Smooth muscle cell (in vitro differentiated cells): ENCODE measurements around the gene INTS7. TPM values are rescaled to one million over a fixed set of nuclear protein-coding genes. Genes with fewer than 3 reads are reported as not detected.

Source experiments
- DNase-seq: peaks from one replicate; lab custom pipeline; 2025; ENCODE audit not compliant: unreplicated experiment; lab: John Stamatoyannopoulos, UW
- H2AFZ ChIP-seq: fragments of 200-600 bp; sonication (generic); 2 replicates; pipeline ENCODE4 v1.6.0; 2016; ENCODE audit warnings: antibody characterized with exemption, low read depth, mild to moderate bottlenecking
- H3F3A ChIP-seq: fragments of 200-600 bp; sonication (generic); 2 replicates; pipeline ENCODE4 v1.6.0; 2017; ENCODE audit warnings: antibody characterized with exemption, low read depth
- H3K27ac ChIP-seq: fragments of 200-600 bp; sonication (generic); 2 replicates; pipeline ENCODE4 v1.5.1; 2016; ENCODE audit warnings: low read depth, mild to moderate bottlenecking
- H3K27me3 ChIP-seq: fragments of 200-600 bp; sonication (generic); 2 replicates; pipeline ENCODE4 v1.6.1; 2016; ENCODE audit warnings: low read depth, mild to moderate bottlenecking
- H3K36me3 ChIP-seq: fragments of 200-600 bp; sonication (generic); 2 replicates; pipeline ENCODE4 v1.5.1; 2016; ENCODE audit warnings: low read depth
- H3K4me1 ChIP-seq: fragments of 200-600 bp; sonication (generic); 2 replicates; pipeline ENCODE4 v1.5.1; 2016; ENCODE audit warnings: low read depth
- H3K4me2 ChIP-seq: fragments of 200-600 bp; sonication (generic); 2 replicates; pipeline ENCODE4 v1.6.0; 2016; ENCODE audit warnings: mild to moderate bottlenecking
- H3K4me3 ChIP-seq: fragments of 200-600 bp; sonication (generic); 2 replicates; pipeline ENCODE4 v1.5.1; 2016; ENCODE audit warnings: mild to moderate bottlenecking
- H3K79me2 ChIP-seq: fragments of 200-600 bp; sonication (generic); 2 replicates; pipeline ENCODE4 v1.6.0; 2016; ENCODE audit warnings: low read depth, mild to moderate bottlenecking
- H3K9ac ChIP-seq: fragments of 200-600 bp; sonication (generic); 2 replicates; pipeline ENCODE4 v1.6.0; 2016; ENCODE audit warnings: low read depth
- H3K9me3 ChIP-seq: fragments of 200-600 bp; sonication (generic); replicated peaks from 2 replicates; pipeline ENCODE4 v1.5.1; 2016; ENCODE audit warnings: low read depth
- H4K20me1 ChIP-seq: fragments of 200-600 bp; sonication (generic); 2 replicates; pipeline ENCODE4 v1.6.0; 2016; ENCODE audit warnings: low read depth
- WGBS: methylation state at CpG from one replicate; pipeline ENCODE4 v1.1.7; 2016; ENCODE audit warnings: low lambda C conversion rate; 5-methylcytosine and 5-hydroxymethylcytosine counted together
- polyA plus RNA-seq: library from polyadenylated mRNA; unstranded; fragments of >200 nt; fragmentation: Nextera tagmentation; extraction: Ambion mirVana; gene quantifications from 2 replicates; pipeline ENCODE4 v1.2.1, GENCODE V29; 2016
- total RNA-seq: library from RNA; depleted of rRNA; stranded (reverse); fragments of >200 nt; gene quantifications from 2 replicates; pipeline ENCODE4 v1.2.3, GENCODE V29; 2014
- TF ChIP-seq, protein P1 (sequence below): fragments of 200-600 bp; sonication (generic); IDR thresholded peaks from 2 replicates; pipeline ENCODE4 v1.5.1; 2017; ENCODE audit warnings: borderline replicate concordance, mild to moderate bottlenecking, antibody characterized with exemption; ENCODE audit not compliant: insufficient read depth, poor library complexity, severe bottlenecking

INTS7 gene
- total and polyA plus RNA-seq, 2 experiments from 2014 or later, result 5.9 to 9.5 TPM

GRCh38 chr1:211932231-211932932, 103.0 kb downstream of the INTS7 start:
- Histone ChIP-seq H4K20me1 (no peaks in the 10 kb centered on the region), H2AFZ (no peak overlapping the region), H3K4me1 (no peaks in the 10 kb centered on the region), H3K9ac (no peak overlapping the region), H3K79me2 (no peaks in the 10 kb centered on the region), H3K4me3 (no peak overlapping the region), H3K9me3 (no peaks in the 10 kb centered on the region), H3K27me3 (no peaks in the 10 kb centered on the region), H3K27ac (no peak overlapping the region), H3K4me2 (no peak overlapping the region), H3K36me3 (no peaks in the 10 kb centered on the region), H3F3A (no peaks in the 10 kb centered on the region)
- no peak for DNase-seq
- TF ChIP-seq, protein P1, sequence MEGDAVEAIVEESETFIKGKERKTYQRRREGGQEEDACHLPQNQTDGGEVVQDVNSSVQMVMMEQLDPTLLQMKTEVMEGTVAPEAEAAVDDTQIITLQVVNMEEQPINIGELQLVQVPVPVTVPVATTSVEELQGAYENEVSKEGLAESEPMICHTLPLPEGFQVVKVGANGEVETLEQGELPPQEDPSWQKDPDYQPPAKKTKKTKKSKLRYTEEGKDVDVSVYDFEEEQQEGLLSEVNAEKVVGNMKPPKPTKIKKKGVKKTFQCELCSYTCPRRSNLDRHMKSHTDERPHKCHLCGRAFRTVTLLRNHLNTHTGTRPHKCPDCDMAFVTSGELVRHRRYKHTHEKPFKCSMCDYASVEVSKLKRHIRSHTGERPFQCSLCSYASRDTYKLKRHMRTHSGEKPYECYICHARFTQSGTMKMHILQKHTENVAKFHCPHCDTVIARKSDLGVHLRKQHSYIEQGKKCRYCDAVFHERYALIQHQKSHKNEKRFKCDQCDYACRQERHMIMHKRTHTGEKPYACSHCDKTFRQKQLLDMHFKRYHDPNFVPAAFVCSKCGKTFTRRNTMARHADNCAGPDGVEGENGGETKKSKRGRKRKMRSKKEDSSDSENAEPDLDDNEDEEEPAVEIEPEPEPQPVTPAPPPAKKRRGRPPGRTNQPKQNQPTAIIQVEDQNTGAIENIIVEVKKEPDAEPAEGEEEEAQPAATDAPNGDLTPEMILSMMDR, result no peak
- 62% methylated on average over 9 of the region's 9 CpGs for WGBS

DNA sequence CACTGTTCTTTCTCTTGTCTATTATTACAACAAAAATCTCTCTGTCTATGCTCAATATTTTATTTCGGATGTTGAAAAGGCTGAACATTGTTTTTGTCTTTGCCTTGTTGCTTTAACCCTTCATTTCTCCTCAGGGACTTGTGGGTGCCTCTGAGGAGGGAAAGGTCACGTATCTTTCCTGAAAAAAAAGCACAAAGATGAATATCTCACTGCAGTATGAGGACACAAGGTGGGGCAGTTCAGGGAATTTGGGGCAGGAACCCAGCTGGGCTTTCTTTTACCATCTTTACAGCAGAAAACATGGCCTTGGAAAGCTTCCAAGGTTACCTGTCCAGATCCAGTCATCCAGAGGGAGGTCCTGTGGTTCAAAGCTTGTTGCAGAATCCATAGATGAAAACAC, 105.7 kb downstream of the INTS7 start:
- DNase-seq, result no peak
- H3K4me2 ChIP-seq, result no peak overlapping the region
- no peaks in the 10 kb centered on the region for H3K27me3 ChIP-seq
- H3K9ac ChIP-seq, result no peak overlapping the region
- no peaks in the 10 kb centered on the region for H3K9me3 ChIP-seq
- no peaks in the 10 kb centered on the region for H3K79me2 ChIP-seq
- H4K20me1 ChIP-seq, result no peaks in the 10 kb centered on the region
- 97% methylated on average over 2 of the region's 2 CpGs for WGBS
- no peaks in the 10 kb centered on the region for H3K4me1 ChIP-seq
- H3K4me3 ChIP-seq, result no peak overlapping the region
- no peak overlapping the region for H3K27ac ChIP-seq
- TF ChIP-seq, protein P1, result no peak
- H2AFZ ChIP-seq, result no peak overlapping the region
- no peaks in the 10 kb centered on the region for H3F3A ChIP-seq
- H3K36me3 ChIP-seq, result no peaks in the 10 kb centered on the region

DNA sequence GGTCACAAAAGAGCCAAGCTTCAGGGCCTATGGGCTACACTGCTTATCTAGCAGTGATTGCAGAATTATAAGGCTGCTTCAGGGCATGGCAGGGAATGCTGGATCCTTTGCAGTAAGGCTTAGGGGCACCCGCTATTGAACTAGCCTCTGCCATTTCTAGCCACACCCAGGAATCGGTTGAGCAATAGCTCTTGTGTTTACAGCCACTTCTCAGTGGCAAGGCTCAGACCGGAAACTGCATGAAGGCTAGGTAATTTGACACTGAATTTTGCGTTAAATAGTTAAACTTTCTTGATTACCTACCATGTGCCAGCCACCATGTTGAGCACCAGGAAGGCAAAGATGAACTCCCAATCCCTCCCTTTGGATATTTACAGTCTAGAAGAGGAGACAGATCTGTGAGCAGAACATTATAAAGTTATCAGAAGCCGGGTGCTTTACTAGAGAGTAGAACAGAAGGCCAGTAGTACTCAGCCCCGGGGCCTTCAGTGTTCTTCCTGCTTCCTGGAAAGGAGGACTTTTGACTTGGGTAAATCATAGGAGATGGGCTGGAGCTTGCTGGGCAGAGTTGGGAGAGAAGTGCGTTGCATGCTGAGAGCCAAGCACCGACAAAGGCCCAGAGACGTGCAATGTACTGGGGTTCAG, 106.2 kb downstream of the INTS7 start:
- no peaks in the 10 kb centered on the region for H3K36me3 ChIP-seq
- no peak overlapping the region for H3K9ac ChIP-seq
- H3F3A ChIP-seq, result no peaks in the 10 kb centered on the region
- H3K9me3 ChIP-seq, result no peaks in the 10 kb centered on the region
- no peak overlapping the region for H3K4me3 ChIP-seq
- H3K27ac ChIP-seq, result no peak overlapping the region
- DNase-seq, result no peak
- H3K4me1 ChIP-seq, result no peaks in the 10 kb centered on the region
- 72% methylated on average over 9 of the region's 9 CpGs for WGBS
- TF ChIP-seq, protein P1, result no peak
- no peak overlapping the region for H2AFZ ChIP-seq
- H3K27me3 ChIP-seq, result no peaks in the 10 kb centered on the region
- no peaks in the 10 kb centered on the region for H4K20me1 ChIP-seq
- no peak overlapping the region for H3K4me2 ChIP-seq
- H3K79me2 ChIP-seq, result no peaks in the 10 kb centered on the region

GRCh38 chr1:211928290-211928801, 107.0 kb downstream of the INTS7 start:
- Histone ChIP-seq H3K27me3 (no peaks in the 10 kb centered on the region), H3K36me3 (no peaks in the 10 kb centered on the region), H3K4me3 (no peak overlapping the region), H3F3A (no peaks in the 10 kb centered on the region), H3K9ac (no peak overlapping the region), H3K4me2 (no peak overlapping the region), H2AFZ (no peak overlapping the region), H3K27ac (no peak overlapping the region), H4K20me1 (no peaks in the 10 kb centered on the region), H3K4me1 (no peaks in the 10 kb centered on the region), H3K79me2 (no peaks in the 10 kb centered on the region), H3K9me3 (no peaks in the 10 kb centered on the region)
- TF ChIP-seq, protein P1, result no peak
- 84% methylated on average over 1 of the region's 1 CpG for WGBS
- no peak for DNase-seq
